ENCODE measurements around the gene STK35. TPM values are rescaled to one million over a fixed set of nuclear protein-coding genes. Genes with fewer than 3 reads are reported as not detected.

Gene STK35
- total RNA-seq, 1 experiment from 2014 or later, result 16.5 TPM

DNA sequence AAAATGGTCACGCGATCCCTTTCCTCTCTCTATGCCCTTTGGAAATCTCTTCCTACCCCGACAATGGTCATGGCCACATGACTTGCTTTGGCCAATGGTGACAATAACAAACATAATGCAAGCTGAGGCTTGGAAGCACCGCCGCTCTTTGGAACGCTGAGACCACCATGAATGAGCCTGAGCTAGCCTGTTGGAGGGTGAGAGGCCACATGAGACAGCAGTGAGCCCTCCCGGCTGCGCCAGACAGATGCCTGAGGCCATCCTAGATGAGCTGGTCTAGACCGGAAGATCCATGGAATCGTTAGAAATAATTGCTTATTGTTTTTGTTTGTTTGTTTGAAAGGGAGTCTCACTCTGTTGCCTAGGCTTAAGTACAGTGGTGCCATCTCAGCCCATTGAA lies 64.2 kb downstream of the STK35 start:
- Mint-ChIP-seq H3K27ac (ENCODE audit: unreplicated experiment) (no peak overlapping the region), H3K9me3 (ENCODE audit: low read depth, unreplicated experiment) (no peaks in the 10 kb centered on the region), H3K4me1 (ENCODE audit: low read depth, unreplicated experiment) (no peaks in the 10 kb centered on the region), H3K27me3 (ENCODE audit: unreplicated experiment) (peaks cover 48% of the 10 kb centered on the region), H3K4me3 (ENCODE audit: low read depth, unreplicated experiment) (no peak overlapping the region), H3K36me3 (ENCODE audit: insufficient read depth, unreplicated experiment) (no peaks in the 10 kb centered on the region)
- TF ChIP-seq, protein P1, sequence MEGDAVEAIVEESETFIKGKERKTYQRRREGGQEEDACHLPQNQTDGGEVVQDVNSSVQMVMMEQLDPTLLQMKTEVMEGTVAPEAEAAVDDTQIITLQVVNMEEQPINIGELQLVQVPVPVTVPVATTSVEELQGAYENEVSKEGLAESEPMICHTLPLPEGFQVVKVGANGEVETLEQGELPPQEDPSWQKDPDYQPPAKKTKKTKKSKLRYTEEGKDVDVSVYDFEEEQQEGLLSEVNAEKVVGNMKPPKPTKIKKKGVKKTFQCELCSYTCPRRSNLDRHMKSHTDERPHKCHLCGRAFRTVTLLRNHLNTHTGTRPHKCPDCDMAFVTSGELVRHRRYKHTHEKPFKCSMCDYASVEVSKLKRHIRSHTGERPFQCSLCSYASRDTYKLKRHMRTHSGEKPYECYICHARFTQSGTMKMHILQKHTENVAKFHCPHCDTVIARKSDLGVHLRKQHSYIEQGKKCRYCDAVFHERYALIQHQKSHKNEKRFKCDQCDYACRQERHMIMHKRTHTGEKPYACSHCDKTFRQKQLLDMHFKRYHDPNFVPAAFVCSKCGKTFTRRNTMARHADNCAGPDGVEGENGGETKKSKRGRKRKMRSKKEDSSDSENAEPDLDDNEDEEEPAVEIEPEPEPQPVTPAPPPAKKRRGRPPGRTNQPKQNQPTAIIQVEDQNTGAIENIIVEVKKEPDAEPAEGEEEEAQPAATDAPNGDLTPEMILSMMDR (IDR thresholded peaks at IDR 0.05; ENCODE audit: unreplicated experiment), result no peak
- CTCF ChIA-PET, result no interaction called here
- intact Hi-C loops (cut with micrococcal nuclease; ENCODE audit: unreplicated experiment), result no loop called here
- DNase-seq, result no peak
- no TSS peak for BruUV-seq (replicated peaks)

DNA sequence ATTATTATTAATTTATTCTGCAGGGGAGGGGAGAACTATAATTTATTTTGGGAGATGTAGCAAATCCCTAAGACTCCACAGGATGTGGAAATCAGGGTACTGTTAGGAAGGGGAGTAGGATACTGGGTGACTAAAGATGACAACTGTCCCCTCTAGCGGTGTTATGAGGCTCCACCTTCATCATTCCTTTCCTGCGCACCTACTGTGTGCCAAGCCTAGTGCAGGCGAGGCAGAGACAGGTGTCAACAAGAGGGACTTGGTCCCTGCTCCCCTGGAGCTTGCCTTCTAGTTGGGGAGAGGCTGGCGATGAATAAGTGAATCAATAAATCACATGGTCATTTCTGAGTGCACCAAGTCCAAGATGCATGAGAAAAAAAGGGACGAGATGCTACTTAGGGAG lies 65.5 kb downstream of the STK35 start:
- no peak for DNase-seq
- H3K27ac Mint-ChIP-seq (ENCODE audit: unreplicated experiment), result no peak overlapping the region
- H3K27me3 Mint-ChIP-seq (ENCODE audit: unreplicated experiment), result peaks cover 55% of the 10 kb centered on the region
- intact Hi-C loops (cut with micrococcal nuclease; ENCODE audit: unreplicated experiment), result no loop called here
- BruUV-seq (replicated peaks), result no TSS peak
- H3K9me3 Mint-ChIP-seq (ENCODE audit: low read depth, unreplicated experiment), result no peaks in the 10 kb centered on the region
- H3K4me3 Mint-ChIP-seq (ENCODE audit: low read depth, unreplicated experiment), result no peak overlapping the region
- TF ChIP-seq, protein P1 (IDR thresholded peaks at IDR 0.05; ENCODE audit: unreplicated experiment), result no peak
- CTCF ChIA-PET, result no interaction called here
- H3K4me1 Mint-ChIP-seq (ENCODE audit: low read depth, unreplicated experiment), result no peaks in the 10 kb centered on the region
- no peaks in the 10 kb centered on the region for H3K36me3 Mint-ChIP-seq (ENCODE audit: insufficient read depth, unreplicated experiment)

DNA sequence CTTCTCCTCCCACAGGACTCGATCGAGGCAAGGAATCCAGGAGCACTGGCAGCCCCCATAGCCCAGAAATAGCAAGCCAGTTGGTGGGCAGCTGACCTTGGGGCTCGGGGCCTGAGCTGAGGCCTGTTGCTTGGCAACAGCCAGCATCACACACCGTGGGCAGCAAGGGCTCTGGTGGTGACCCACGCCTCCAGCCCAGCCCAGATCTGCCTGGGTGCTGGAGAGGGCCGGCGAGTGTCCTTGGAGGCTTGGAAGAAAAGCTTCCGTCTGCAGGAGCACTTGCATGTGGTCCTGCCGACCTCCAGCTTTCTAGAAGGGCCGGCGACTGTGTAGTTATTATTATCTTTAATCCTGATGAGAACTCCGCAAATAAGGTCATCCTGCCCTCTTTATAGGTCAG lies 67.3 kb downstream of the STK35 start:
- no peaks in the 10 kb centered on the region for H3K36me3 Mint-ChIP-seq (ENCODE audit: insufficient read depth, unreplicated experiment)
- TF ChIP-seq, protein P1 (IDR thresholded peaks at IDR 0.05; ENCODE audit: unreplicated experiment), result no peak
- no peak overlapping the region for H3K4me3 Mint-ChIP-seq (ENCODE audit: low read depth, unreplicated experiment)
- peaks cover 56% of the 10 kb centered on the region for H3K27me3 Mint-ChIP-seq (ENCODE audit: unreplicated experiment)
- no peaks in the 10 kb centered on the region for H3K4me1 Mint-ChIP-seq (ENCODE audit: low read depth, unreplicated experiment)
- no peaks in the 10 kb centered on the region for H3K9me3 Mint-ChIP-seq (ENCODE audit: low read depth, unreplicated experiment)
- no peak for DNase-seq
- intact Hi-C loops (cut with micrococcal nuclease; ENCODE audit: unreplicated experiment), result no loop called here
- CTCF ChIA-PET, result no interaction called here
- no TSS peak for BruUV-seq (replicated peaks)
- no peak overlapping the region for H3K27ac Mint-ChIP-seq (ENCODE audit: unreplicated experiment)

DNA sequence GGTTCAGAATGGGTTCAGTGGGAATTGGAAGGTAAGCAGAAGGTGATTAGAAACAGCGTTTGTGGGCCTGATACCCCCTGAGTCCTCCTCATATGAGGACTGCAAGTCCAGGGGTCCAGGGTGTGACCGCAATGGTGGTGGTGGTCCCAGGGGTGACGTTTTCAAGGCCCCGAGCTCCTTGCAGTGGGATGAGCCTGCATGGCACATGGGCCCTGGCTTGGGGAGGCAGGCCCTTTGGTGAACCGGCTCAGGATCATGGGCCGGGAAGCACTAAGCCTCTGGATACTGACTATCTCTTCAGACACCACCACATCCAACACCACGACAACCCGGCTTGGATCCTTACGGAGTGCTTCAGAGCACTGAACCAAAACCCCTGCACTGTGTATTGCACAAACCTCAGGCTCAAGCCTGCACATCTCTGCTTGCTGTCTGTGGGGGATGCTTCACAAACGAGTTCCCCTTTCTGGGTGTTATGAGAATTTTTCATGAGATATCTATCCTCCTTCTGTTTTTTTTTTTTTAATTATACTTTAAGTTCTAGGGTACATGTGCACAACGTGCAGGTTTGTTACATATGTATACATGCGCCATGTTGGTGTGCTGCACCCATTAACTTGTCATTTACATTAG lies 67.9 kb downstream of the STK35 start:
- Mint-ChIP-seq H3K27me3 (ENCODE audit: unreplicated experiment) (peaks cover 62% of the 10 kb centered on the region), H3K4me1 (ENCODE audit: low read depth, unreplicated experiment) (no peaks in the 10 kb centered on the region), H3K27ac (ENCODE audit: unreplicated experiment) (no peak overlapping the region), H3K9me3 (ENCODE audit: low read depth, unreplicated experiment) (no peaks in the 10 kb centered on the region), H3K36me3 (ENCODE audit: insufficient read depth, unreplicated experiment) (no peaks in the 10 kb centered on the region), H3K4me3 (ENCODE audit: low read depth, unreplicated experiment) (no peak overlapping the region)
- CTCF ChIA-PET, result no interaction called here
- intact Hi-C loops (cut with micrococcal nuclease; ENCODE audit: unreplicated experiment), result loop anchor here (5.0 to 10.0 kb wide), 2 partner anchors 65 to 162 kb away; partner anchors contain the start of gene STK35
- no TSS peak for BruUV-seq (replicated peaks)
- TF ChIP-seq, protein P1 (IDR thresholded peaks at IDR 0.05; ENCODE audit: unreplicated experiment), result no peak
- DNase-seq, result no peak

Data from Calu3 (cell line).